ENCODE results near the gene HOXB8.

The HOXB8 gene

DNA sequence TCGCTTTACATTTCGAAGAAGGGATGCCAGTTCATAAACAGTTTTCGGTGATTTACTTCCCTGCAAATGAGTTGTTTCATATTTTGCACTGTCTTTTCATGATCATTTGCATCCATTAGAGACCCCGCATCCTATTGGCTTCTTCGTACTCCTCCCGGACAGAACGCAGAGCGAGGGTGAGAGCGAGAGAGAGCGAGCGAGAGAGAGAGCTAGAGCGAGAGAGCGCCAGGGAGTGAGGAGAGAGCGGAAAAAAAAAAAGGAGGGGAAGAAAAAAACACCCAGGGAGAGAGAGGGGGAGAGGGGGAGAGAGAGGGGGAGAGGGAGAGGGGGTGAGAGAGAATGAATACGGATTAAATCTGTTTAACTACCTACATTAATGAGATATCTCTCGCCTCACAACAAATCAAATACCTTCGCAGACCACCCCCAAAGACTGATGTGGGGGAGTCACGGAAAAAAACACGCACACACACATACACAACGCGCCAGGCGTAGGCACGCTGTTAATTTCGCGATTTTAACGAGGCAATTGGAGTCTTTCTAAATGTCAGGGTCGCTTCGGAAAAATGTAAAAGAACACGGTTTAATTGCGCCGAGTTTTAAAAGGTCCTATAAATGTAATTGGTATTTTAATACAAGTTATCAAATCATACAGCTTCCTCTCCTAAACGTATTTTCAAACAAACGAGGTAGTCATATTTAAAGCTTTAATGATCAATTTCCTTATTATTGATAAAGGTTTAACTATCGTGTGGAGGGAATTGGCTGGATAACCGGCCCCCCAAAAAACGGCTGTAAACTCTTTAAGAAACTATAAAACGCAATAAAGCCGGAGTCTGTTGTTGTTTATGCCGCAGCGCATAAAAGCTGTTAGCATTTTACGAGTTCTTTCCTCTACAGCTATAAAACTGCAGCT lies at the start of gene HOXB8:
TSS of gene HOXB8 (minus strand) at position 246 of the 916 bp plus-strand sequence. CDS start 588 bp downstream, outside the sequence.
- FAIRE-seq (no peak), DNase-seq (ENCODE audit: extremely low spot score, insufficient read length, low read depth) (no peak)

GRCh38 chr17:48663134-48663924 lies 48.2 kb upstream of the HOXB8 start:
- DNase-seq (ENCODE audit: extremely low spot score, insufficient read length, low read depth), result no peak
- FAIRE-seq, result no peak

DNA sequence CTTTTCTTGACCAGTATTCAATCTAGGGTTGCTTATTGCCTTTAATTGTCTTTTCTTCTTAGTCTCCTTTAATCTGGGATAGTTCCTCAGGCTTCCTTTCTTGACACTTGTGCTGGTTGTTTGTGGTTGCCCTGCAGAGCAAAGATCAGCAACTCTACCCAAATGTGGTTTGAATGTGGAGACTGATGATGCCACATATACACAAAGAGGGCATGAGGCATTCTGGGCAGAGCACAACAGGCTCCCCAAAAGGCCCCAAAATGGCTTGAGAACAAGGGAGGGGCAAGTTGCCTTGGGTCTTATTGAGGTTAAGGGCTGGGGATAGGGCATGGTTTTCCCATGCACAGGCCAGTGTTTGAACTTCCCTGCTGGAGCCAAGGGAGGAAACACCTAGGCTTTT lies 40.8 kb upstream of the HOXB8 start:
- DNase-seq (ENCODE audit: extremely low spot score, insufficient read length, low read depth) (no peak), FAIRE-seq (no peak)

DNA sequence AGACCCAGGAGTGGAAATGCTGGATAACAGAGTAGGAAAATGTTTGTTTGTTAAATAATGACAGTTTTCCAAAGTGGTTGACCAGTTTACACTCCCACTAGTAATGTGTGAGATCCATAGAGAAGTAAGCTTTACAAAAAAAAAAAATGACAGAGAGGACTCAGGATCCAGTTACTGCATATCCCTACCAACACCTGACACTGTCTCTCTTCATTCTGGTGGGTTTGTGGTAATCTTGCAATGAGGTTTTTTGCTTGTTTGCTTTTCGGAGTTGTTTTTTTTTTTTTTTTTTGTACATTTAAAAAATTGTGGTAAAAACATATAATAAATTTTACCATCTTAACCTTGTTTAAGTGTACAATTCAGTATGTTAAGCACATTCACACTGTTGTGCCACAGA lies 34.6 kb upstream of the HOXB8 start:
- DNase-seq (ENCODE audit: extremely low spot score, insufficient read length, low read depth) (no peak), FAIRE-seq (no peak)

GRCh38 chr17:48647963-48648245 lies 32.8 kb upstream of the HOXB8 start:
- FAIRE-seq (no peak), DNase-seq (ENCODE audit: extremely low spot score, insufficient read length, low read depth) (no peak)

- DNase-seq (ENCODE audit: extremely low spot score, insufficient read length, low read depth) (no peak), FAIRE-seq (peak; percentile 78)
Measured at GRCh38 chr17:48647103-48647962, 32.2 kb upstream of the HOXB8 start.

DNA sequence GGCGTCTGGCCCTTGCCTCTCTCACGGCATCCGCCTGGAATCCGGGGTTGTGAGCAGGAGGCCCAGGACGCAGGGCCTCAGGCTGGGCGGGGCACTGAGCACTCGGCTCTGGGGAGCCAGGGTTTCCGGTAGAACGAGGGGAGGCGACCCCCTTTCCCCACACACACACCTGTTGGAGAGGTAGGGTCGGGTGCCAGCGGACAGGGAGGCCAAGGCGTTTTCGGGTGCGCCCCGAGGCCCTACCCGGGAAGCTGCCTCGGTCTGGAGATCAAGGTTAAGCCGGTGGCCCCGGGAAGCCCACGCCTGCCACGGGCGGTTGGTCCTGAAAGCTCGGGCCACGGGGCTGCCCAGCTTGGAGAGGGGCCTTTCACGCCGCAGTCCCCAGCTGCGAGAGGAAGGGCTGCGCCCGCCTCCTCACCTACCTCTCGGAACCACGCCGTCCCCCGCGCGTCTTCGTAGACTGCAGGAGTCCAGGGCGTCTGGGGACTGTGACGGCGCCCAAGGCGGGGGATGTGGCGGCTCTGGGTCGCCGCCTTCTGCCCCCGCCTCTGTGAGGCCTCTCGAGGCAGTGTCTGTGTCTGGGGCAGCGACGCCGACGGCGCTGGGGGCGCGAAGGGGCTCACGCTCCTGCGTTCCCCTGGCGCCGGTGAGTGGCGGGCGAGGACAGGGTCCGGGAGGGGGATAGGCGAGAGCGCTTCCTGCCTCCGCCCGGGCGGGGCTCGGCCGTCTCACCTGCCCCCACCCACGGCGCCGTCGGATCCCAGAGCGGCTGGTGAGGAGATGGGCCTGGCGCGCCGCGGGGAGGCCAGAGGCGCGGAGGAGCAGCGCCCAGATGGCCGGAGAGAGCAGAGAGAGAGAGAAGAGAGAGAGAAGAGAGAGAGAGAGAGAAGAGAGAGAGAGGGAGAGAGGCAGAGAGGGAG lies 31.4 kb upstream of the HOXB8 start:
- DNase-seq (ENCODE audit: extremely low spot score, insufficient read length, low read depth) (no peak), FAIRE-seq (no peak)

- no peak for DNase-seq (ENCODE audit: extremely low spot score, insufficient read length, low read depth)
- no peak for FAIRE-seq
Measured at GRCh38 chr17:48645639-48646182, 30.6 kb upstream of the HOXB8 start.

DNA sequence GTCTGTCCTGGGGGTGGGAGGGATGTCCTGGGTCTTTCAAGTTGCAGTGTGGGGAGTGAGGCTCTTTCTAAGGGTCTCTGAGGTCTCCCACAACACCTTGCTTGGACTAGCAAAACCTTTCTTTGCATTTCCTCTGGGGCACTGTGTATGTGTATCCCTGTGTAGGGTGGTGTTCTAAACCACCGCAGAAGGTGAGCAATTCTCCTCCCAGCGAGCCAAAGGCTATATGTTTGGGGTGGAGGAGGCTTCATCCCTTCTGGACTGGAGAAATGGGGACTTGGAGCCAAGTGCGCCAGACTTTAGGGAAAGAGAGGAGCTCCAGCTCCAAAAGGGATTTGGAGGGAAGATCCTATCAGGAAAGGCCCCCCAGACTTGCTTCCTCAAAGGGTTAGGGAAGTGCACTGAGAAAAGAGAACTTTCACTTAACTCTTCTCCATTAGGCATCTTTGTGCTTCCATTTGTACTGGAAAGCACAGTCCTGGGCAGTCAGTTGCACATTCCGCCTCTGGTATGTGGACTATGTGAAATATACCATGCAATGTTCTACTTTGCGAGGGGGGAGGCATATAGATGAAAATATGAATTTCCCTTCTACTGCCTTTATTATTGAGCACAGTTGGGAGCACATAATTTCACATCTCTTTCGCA lies 29.9 kb upstream of the HOXB8 start:
- DNase-seq (ENCODE audit: extremely low spot score, insufficient read length, low read depth), result no peak
- FAIRE-seq, result no peak

DNA sequence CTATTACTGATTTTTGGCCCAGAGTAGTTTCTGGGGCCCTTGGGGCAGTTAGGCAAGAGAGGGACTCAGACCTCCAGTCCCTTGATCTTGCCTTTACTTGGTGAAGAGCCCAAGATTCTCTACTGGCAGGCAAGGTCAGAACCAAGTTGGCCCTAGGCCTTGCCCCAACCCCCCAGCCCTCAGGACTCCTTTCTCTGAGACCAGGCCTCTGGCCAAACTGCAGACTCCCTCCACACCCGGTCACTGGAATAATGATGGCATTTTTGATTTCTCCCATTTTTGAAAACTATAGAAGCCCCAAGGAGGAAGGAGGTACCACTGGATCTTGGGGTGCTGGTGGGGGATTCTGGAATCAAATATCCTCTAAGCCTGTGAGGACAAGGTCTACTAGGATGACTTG lies 29.1 kb upstream of the HOXB8 start:
- FAIRE-seq (no peak), DNase-seq (ENCODE audit: extremely low spot score, insufficient read length, low read depth) (no peak)

GRCh38 chr17:48643697-48644012 lies 28.6 kb upstream of the HOXB8 start:
- FAIRE-seq, result no peak

DNA sequence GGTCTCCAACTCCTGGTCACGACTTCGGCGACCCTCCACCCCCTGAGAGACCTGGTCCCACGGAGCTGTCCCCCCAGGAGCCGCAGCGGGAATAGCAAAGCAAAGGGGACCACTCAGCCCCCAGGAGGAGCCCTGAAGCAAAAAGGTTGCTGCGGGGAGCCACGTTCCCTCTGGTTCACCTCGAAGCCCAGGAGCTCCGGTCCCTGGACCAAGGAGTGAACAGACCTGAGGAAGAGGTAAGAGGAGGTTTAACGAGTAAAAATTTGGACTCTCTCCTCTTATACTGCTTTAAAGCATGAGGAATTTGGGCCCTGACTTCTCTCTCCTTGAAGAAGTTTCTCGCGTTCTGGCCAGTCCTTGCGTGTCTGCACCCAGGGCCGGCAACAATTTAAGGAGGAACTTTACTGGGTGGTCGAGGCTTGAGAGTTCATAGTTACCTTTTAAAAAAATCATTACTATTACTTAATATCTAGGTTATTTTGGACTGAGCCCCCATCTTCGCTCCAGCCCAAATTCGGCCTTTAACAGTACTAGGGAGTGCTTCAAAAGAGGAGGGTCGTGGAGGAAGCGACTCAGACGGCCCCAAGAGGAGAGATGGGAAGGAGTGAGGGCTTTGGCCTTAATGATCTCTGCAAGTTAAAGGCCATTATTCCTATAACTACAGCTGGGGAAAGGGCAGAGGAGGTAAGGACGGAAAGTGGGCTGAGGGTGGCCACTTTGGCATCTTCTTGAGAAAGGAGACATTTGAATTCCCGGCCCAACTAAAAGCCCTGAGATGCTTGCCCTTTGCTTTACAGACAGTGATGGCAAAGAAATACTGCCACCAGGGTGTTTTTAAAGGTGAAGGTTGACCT lies 28.0 kb upstream of the HOXB8 start:
- DNase-seq (ENCODE audit: extremely low spot score, insufficient read length, low read depth) (no peak), FAIRE-seq (no peak)

More at GRCh38 chr17:48643697-48644012, 28.6 kb upstream of the HOXB8 start:
- no peak for DNase-seq (ENCODE audit: extremely low spot score, insufficient read length, low read depth)

GRCh38 chr17:48642059-48642842 lies 27.2 kb upstream of the HOXB8 start:
- no peak for DNase-seq (ENCODE audit: extremely low spot score, insufficient read length, low read depth)
- no peak for FAIRE-seq

DNA sequence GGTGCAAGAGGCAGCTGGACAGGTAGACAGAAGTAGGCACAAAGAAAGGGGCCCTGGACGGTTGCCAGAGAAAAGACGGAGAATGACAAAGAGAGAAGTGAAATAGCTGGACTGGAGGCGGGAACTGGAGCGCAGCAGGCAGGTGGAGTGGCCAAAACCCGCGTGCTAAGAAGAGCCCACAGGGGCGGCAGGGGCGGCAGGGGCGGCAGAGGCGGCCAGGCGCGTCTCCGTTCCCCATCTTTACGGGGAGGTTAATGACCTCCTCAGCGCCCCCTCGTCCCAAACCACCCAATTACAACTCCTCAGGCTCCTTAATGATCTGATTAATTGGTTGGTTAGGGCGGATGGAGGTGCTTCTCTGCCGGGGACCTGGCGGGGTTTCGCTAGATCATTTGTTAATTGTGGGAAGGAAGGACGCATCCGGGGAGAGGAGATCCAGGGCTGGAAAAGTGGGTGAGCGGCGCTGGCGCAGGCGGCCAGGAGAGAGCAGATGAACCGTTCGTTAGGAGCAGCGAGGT lies 26.5 kb upstream of the HOXB8 start:
- FAIRE-seq (no peak), DNase-seq (ENCODE audit: extremely low spot score, insufficient read length, low read depth) (no peak)

DNA sequence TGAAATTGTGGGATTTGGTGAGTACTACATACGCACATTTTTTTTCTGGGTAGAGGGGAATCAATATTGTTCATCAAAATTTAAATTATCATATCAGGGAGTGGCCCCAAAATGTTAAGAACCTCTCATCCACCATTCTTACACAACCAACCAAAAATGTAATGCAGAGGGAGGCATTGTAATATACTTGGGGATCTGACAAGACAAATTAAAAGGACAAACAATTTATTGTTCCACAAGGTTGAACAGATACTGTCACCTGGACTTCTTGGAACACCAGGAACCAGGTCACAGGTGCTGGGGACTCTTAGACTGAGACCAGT lies 25.7 kb upstream of the HOXB8 start:
- FAIRE-seq, result no peak
- no peak for DNase-seq (ENCODE audit: extremely low spot score, insufficient read length, low read depth)

- DNase-seq (ENCODE audit: extremely low spot score, insufficient read length, low read depth), result no peak
- no peak for FAIRE-seq
Measured at GRCh38 chr17:48639982-48640857, 25.1 kb upstream of the HOXB8 start.
